Chondrocyte (in vitro differentiated cells): ENCODE measurements around the gene BIK. TPM values are rescaled to one million over a fixed set of nuclear protein-coding genes. Genes with fewer than 3 reads are reported as not detected.

Experiments used
- DNase-seq: peaks from one replicate; pipeline ENCODE4 v3.0.0; 2021; ENCODE audit warnings: mixed read lengths, low spot score
- H3K27ac Mint-ChIP-seq: one replicate; pipeline ENCODE4 v1.8.0; 2021; ENCODE audit warnings: mild to moderate bottlenecking, moderate library complexity, mixed read lengths; ENCODE audit not compliant: unreplicated experiment
- H3K27me3 Mint-ChIP-seq: 2 replicates; pipeline ENCODE4 v1.8.0; 2021; ENCODE audit warnings: low read depth, mixed read lengths
- H3K36me3 Mint-ChIP-seq: 2 replicates; pipeline ENCODE4 v1.8.0; 2021; ENCODE audit warnings: low read depth, mixed read lengths
- H3K4me1 Mint-ChIP-seq: 2 replicates; pipeline ENCODE4 v1.8.0; 2021; ENCODE audit warnings: low read depth, mild to moderate bottlenecking, mixed read lengths
- H3K4me3 Mint-ChIP-seq: one replicate; pipeline ENCODE4 v1.8.0; 2021; ENCODE audit warnings: mild to moderate bottlenecking, moderate library complexity, mixed read lengths; ENCODE audit not compliant: unreplicated experiment
- H3K9me3 Mint-ChIP-seq: 2 replicates; pipeline ENCODE4 v1.8.0; 2021; ENCODE audit warnings: low read depth, mixed read lengths
- CTCF ChIP-seq: fragments of 200-600 bp; sonication (generic); IDR thresholded peaks from 2 replicates; pipeline ENCODE4 v1.5.0; 2021; ENCODE audit warnings: antibody characterized with exemption, mild to moderate bottlenecking, moderate library complexity
- total RNA-seq: library from RNA; stranded (reverse); gene quantifications from 3 replicates; pipeline ENCODE4 v1.2.1, GENCODE V29; 2021

BIK gene
- total RNA-seq, 1 donor from 2014 or later, result not detected

GRCh38 chr22:43169310-43170130, 59.0 kb downstream of the BIK start:
- no peak for TF ChIP-seq CTCF
- no peak for DNase-seq
- H3K9me3 Mint-ChIP-seq, result no peaks in the 10 kb centered on the region
- H3K27ac Mint-ChIP-seq, result no peak overlapping the region
- H3K4me1 Mint-ChIP-seq, result peaks cover 17% of the 10 kb centered on the region
- H3K36me3 Mint-ChIP-seq, result peaks cover 4% of the 10 kb centered on the region
- H3K4me3 Mint-ChIP-seq, result no peak overlapping the region
- H3K27me3 Mint-ChIP-seq, result no peaks in the 10 kb centered on the region

GRCh38 chr22:43170131-43170480, 59.6 kb downstream of the BIK start:
- no peaks in the 10 kb centered on the region for H3K27me3 Mint-ChIP-seq
- DNase-seq, result no peak
- peaks cover 4% of the 10 kb centered on the region for H3K36me3 Mint-ChIP-seq
- H3K27ac Mint-ChIP-seq, result no peak overlapping the region
- peaks cover 17% of the 10 kb centered on the region for H3K4me1 Mint-ChIP-seq
- TF ChIP-seq CTCF, result no peak
- H3K9me3 Mint-ChIP-seq, result no peaks in the 10 kb centered on the region
- H3K4me3 Mint-ChIP-seq, result no peak overlapping the region

GRCh38 chr22:43171019-43171491, 60.5 kb downstream of the BIK start:
- DNase-seq, result no peak
- no peak for TF ChIP-seq CTCF

GRCh38 chr22:43171607-43172006, 61.1 kb downstream of the BIK start:
- Mint-ChIP-seq H3K4me1 (peaks cover 17% of the 10 kb centered on the region), H3K9me3 (no peaks in the 10 kb centered on the region), H3K4me3 (no peak overlapping the region), H3K27ac (no peak overlapping the region), H3K27me3 (no peaks in the 10 kb centered on the region), H3K36me3 (peaks cover 8% of the 10 kb centered on the region)
- TF ChIP-seq CTCF, result no peak
- no peak for DNase-seq

More at GRCh38 chr22:43171019-43171491, 60.5 kb downstream of the BIK start:
- H3K36me3 Mint-ChIP-seq, result peaks cover 6% of the 10 kb centered on the region
- no peak overlapping the region for H3K27ac Mint-ChIP-seq
- peaks cover 17% of the 10 kb centered on the region for H3K4me1 Mint-ChIP-seq
- no peaks in the 10 kb centered on the region for H3K9me3 Mint-ChIP-seq
- no peak overlapping the region for H3K4me3 Mint-ChIP-seq
- no peaks in the 10 kb centered on the region for H3K27me3 Mint-ChIP-seq

GRCh38 chr22:43172191-43172590, 61.6 kb downstream of the BIK start:
- no peaks in the 10 kb centered on the region for H3K27me3 Mint-ChIP-seq
- peaks cover 17% of the 10 kb centered on the region for H3K4me1 Mint-ChIP-seq
- H3K36me3 Mint-ChIP-seq, result peaks cover 8% of the 10 kb centered on the region
- no peak overlapping the region for H3K27ac Mint-ChIP-seq
- TF ChIP-seq CTCF, result no peak
- no peak for DNase-seq
- no peaks in the 10 kb centered on the region for H3K9me3 Mint-ChIP-seq
- H3K4me3 Mint-ChIP-seq, result no peak overlapping the region
